Bronchial epithelial cell (primary cell): ENCODE results near the gene SIRT3. TPM values are rescaled to one million over a fixed set of nuclear protein-coding genes. Genes with fewer than 3 reads are reported as not detected.

Experiments
- DNase-seq: peaks from one replicate; pipeline ENCODE4 v3.0.0-alpha.2; 2010; ENCODE audit warnings: low read depth
- FAIRE-seq: peaks from 2 replicates; lab custom pipeline; 2011; peaks lifted over from hg19 to GRCh38; lab: Jason Lieb, UNC
- H3K27me3 ChIP-seq: 2 replicates; pipeline ENCODE4 v1.5.1; 2011; ENCODE audit warnings: low read length; ENCODE audit not compliant: control insufficient read depth, insufficient read depth
- H3K36me3 ChIP-seq: 2 replicates; pipeline ENCODE4 v1.5.1; 2011; ENCODE audit warnings: low read length; ENCODE audit not compliant: control insufficient read depth, insufficient read depth
- H3K4me3 ChIP-seq: 2 replicates; pipeline ENCODE4 v1.5.1; 2011; ENCODE audit warnings: mild to moderate bottlenecking, low read depth, low read length, control low read depth
- total RNA-seq: library from RNA; depleted of rRNA; stranded (reverse); fragments of >200 nt; gene quantifications from 2 replicates; pipeline ENCODE4 v1.2.1, GENCODE V29; 2014
- TF ChIP-seq, protein P1 (sequence below): IDR thresholded peaks from 2 replicates; pipeline ENCODE4 v1.5.1; 2011; ENCODE audit warnings: mild to moderate bottlenecking, moderate library complexity, low read length, control low read depth, inconsistent platforms; ENCODE audit not compliant: insufficient read depth, severe bottlenecking

The SIRT3 gene
- total RNA-seq, 1 donor from 2014 or later: 7.9 TPM

DNA sequence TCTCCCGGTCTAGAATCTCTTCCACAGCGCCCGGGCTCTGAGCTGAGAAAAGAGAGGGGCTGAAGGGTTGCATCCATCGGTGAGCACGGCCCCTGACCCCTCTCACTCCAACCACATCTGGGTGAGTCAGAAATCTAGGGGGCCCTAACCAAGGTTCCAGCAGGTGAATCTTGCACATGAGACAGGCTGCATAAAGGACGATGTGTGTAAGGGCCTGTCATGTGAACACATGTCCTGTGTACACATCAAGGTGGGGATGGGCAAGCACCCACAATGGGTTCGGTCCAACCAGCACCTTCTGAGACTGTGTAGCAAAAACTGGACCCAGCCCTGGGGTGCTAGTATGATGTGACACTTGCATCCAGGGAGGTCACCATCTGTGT is 30.1 kb downstream of the SIRT3 start:
- DNase-seq: no peak
- peaks cover 36% of the 10 kb centered on the region for H3K36me3 ChIP-seq
- H3K4me3 ChIP-seq: peak overlapping the region; percentile 91
- no peak for FAIRE-seq
- H3K27me3 ChIP-seq: no peaks in the 10 kb centered on the region
- TF ChIP-seq, protein P1, sequence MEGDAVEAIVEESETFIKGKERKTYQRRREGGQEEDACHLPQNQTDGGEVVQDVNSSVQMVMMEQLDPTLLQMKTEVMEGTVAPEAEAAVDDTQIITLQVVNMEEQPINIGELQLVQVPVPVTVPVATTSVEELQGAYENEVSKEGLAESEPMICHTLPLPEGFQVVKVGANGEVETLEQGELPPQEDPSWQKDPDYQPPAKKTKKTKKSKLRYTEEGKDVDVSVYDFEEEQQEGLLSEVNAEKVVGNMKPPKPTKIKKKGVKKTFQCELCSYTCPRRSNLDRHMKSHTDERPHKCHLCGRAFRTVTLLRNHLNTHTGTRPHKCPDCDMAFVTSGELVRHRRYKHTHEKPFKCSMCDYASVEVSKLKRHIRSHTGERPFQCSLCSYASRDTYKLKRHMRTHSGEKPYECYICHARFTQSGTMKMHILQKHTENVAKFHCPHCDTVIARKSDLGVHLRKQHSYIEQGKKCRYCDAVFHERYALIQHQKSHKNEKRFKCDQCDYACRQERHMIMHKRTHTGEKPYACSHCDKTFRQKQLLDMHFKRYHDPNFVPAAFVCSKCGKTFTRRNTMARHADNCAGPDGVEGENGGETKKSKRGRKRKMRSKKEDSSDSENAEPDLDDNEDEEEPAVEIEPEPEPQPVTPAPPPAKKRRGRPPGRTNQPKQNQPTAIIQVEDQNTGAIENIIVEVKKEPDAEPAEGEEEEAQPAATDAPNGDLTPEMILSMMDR: no peak

GRCh38 chr11:205221-206001 is 30.7 kb downstream of the SIRT3 start:
- DNase-seq: no peak
- no peak for FAIRE-seq
- Histone ChIP-seq H3K27me3 (no peaks in the 10 kb centered on the region), H3K36me3 (peaks cover 30% of the 10 kb centered on the region), H3K4me3 (no peak overlapping the region)
- TF ChIP-seq, protein P1: no peak

GRCh38 chr11:204587-205109 is 31.5 kb downstream of the SIRT3 start:
- DNase-seq (no peak), FAIRE-seq (no peak)
- H3K36me3 ChIP-seq: peaks cover 26% of the 10 kb centered on the region
- no peaks in the 10 kb centered on the region for H3K27me3 ChIP-seq
- TF ChIP-seq, protein P1: no peak
- no peak overlapping the region for H3K4me3 ChIP-seq

DNA sequence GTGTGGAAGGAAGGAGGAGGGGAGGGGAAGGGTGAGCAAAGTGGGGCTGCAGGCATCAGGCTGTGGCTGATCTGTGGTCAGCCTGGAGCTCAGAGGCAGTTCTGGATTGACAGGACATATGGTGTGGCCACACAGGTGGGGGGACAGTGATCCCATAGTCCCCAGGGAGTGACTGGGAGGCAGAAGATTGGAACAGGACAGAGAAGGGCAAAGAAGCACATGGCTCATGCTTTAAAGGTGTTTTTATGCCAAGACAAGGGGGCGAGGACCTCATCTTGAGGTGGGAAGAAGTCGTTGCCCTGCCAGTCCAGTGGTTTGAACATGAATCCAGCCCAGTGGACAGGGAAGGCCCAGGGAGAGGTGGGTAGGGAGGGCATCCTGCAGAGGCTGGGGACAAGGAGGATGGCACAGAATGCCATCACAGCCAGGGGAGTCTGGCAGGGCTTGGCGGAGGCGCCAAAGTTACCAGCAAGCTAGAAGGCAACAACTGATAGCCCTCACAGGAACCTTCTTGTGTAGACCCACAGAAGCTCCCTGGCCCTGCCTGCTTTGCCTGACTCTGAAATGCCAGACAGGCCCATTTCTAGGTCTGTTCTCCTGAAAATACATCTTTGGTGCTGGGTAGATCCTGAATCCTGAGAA is 32.1 kb downstream of the SIRT3 start:
- H3K27me3 ChIP-seq: no peaks in the 10 kb centered on the region
- TF ChIP-seq, protein P1: no peak
- H3K36me3 ChIP-seq: peaks cover 22% of the 10 kb centered on the region
- no peak overlapping the region for H3K4me3 ChIP-seq
- FAIRE-seq (no peak), DNase-seq (no peak)

GRCh38 chr11:203056-203944 is 32.8 kb downstream of the SIRT3 start:
- FAIRE-seq: peak; percentile 68
- Histone ChIP-seq H3K36me3 (peaks cover 22% of the 10 kb centered on the region), H3K4me3 (no peak overlapping the region), H3K27me3 (no peaks in the 10 kb centered on the region)
- no peak for DNase-seq
- TF ChIP-seq, protein P1: no peak
